ENCODE measurements around the gene SPRR5. TPM values are rescaled to one million over a fixed set of nuclear protein-coding genes. Genes with fewer than 3 reads are reported as not detected.

SPRR5 gene
- total and polyA plus RNA-seq, 9 donors, result not detected

DNA sequence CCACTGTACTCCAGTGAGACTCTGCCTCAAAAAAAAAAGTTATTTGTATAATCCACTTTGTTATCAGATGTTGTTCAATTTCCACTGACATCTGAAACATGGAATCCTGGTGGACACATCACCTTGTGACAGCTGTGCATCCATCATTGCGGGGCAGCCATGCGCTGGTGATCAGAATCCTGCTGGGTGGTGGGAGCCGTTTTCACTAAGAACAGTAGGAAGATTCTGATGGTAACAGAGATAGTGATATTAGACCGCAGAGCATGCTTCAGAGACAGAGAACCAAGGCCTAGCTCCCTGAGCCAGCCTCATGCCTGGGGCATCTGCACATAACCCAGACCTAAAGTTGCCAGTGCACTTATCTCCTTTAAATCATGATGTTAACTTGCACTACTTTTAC is 51.5 kb downstream of the SPRR5 start:
- H3K4me1 ChIP-seq (ENCODE audit: control insufficient read depth, insufficient read depth, low read length), result no peaks in the 10 kb centered on the region
- H3K27ac ChIP-seq (ENCODE audit: low read length), result no peak overlapping the region
- H3K36me3 ChIP-seq (ENCODE audit: control insufficient read depth, insufficient read depth, low read length), result no peaks in the 10 kb centered on the region
- DNase-seq, result no peak
- no peak overlapping the region for H3K4me3 ChIP-seq (ENCODE audit: low read length)
- no peaks in the 10 kb centered on the region for H3K27me3 ChIP-seq (ENCODE audit: control insufficient read depth, insufficient read depth, low read length)
- 100% methylated on average over 1 of the region's 4 CpGs for WGBS (ENCODE audit: insufficient coverage)
- peaks cover 3% of the 10 kb centered on the region for H3K9me3 ChIP-seq (replicated peaks; ENCODE audit: control insufficient read depth, low read depth, low read length)

Other genes starting within 250 kb of the SPRR5 start
- gene LCE2A, start 248.9 kb upstream of the SPRR5 start, total RNA-seq, result not detected
- not detected for gene LCE2A, start 248.9 kb upstream of the SPRR5 start, polyA plus RNA-seq (ENCODE audit: insufficient read depth in 1 of 8, insufficient read length in 8 of 8, low replicate concordance in 1 of 8)
- gene LCE4A, start 239.0 kb upstream of the SPRR5 start, total RNA-seq, result not detected
- gene LCE4A, start 239.0 kb upstream of the SPRR5 start, polyA plus RNA-seq (ENCODE audit: insufficient read depth in 1 of 8, insufficient read length in 8 of 8, low replicate concordance in 1 of 8), result not detected
- not detected for gene KPRP, start 189.2 kb upstream of the SPRR5 start, total RNA-seq
- not detected for gene KPRP, start 189.2 kb upstream of the SPRR5 start, polyA plus RNA-seq (ENCODE audit: insufficient read depth in 1 of 8, insufficient read length in 8 of 8, low replicate concordance in 1 of 8)
- not detected for gene LCE1F, start 172.1 kb upstream of the SPRR5 start, total RNA-seq
- gene LCE1F, start 172.1 kb upstream of the SPRR5 start, polyA plus RNA-seq (ENCODE audit: insufficient read depth in 1 of 8, insufficient read length in 8 of 8, low replicate concordance in 1 of 8), result not detected
- not detected for gene LCE1E, start 160.9 kb upstream of the SPRR5 start, total RNA-seq
- gene LCE1E, start 160.9 kb upstream of the SPRR5 start, polyA plus RNA-seq (ENCODE audit: insufficient read depth in 1 of 8, insufficient read length in 8 of 8, low replicate concordance in 1 of 8), result not detected
- gene LCE1D, start 150.5 kb upstream of the SPRR5 start, total RNA-seq, result not detected
- not detected for gene LCE1D, start 150.5 kb upstream of the SPRR5 start, polyA plus RNA-seq (ENCODE audit: insufficient read depth in 1 of 8, insufficient read length in 8 of 8, low replicate concordance in 1 of 8)
- not detected for gene LCE1C, start 140.6 kb upstream of the SPRR5 start, total RNA-seq
- gene LCE1C, start 140.6 kb upstream of the SPRR5 start, polyA plus RNA-seq (ENCODE audit: insufficient read depth in 1 of 8, insufficient read length in 8 of 8, low replicate concordance in 1 of 8), result not detected
- gene LCE1B, start 135.2 kb upstream of the SPRR5 start, total RNA-seq, result not detected
- not detected for gene LCE1B, start 135.2 kb upstream of the SPRR5 start, polyA plus RNA-seq (ENCODE audit: insufficient read depth in 1 of 8, insufficient read length in 8 of 8, low replicate concordance in 1 of 8)
- not detected for gene LCE1A, start 119.7 kb upstream of the SPRR5 start, total RNA-seq
- not detected for gene LCE1A, start 119.7 kb upstream of the SPRR5 start, polyA plus RNA-seq (ENCODE audit: insufficient read depth in 1 of 8, insufficient read length in 8 of 8, low replicate concordance in 1 of 8)
- gene LCE6A, start 104.3 kb upstream of the SPRR5 start, total RNA-seq, result not detected
- not detected for gene LCE6A, start 104.3 kb upstream of the SPRR5 start, polyA plus RNA-seq (ENCODE audit: insufficient read depth in 1 of 8, insufficient read length in 8 of 8, low replicate concordance in 1 of 8)
- not detected for gene LCE7A, start 87.2 kb upstream of the SPRR5 start, total RNA-seq
- gene LCE7A, start 87.2 kb upstream of the SPRR5 start, polyA plus RNA-seq (ENCODE audit: insufficient read depth in 1 of 8, insufficient read length in 8 of 8, low replicate concordance in 1 of 8), result not detected
- not detected for gene SMCP, start 68.9 kb upstream of the SPRR5 start, total RNA-seq
- not detected for gene SMCP, start 68.9 kb upstream of the SPRR5 start, polyA plus RNA-seq (ENCODE audit: insufficient read depth in 1 of 8, insufficient read length in 8 of 8, low replicate concordance in 1 of 8)
- not detected for gene IVL, start 38.7 kb upstream of the SPRR5 start, total RNA-seq
- 1 to 10 TPM in 1 of 8 donors, under 1 TPM in 3, not detected in 4; 0.11 to 8.1 (median 0.32) TPM for gene IVL, start 38.7 kb upstream of the SPRR5 start, polyA plus RNA-seq (ENCODE audit: insufficient read depth in 1 of 8, insufficient read length in 8 of 8, low replicate concordance in 1 of 8)
- not detected for gene SPRR4, start 23.4 kb downstream of the SPRR5 start, total RNA-seq
- gene SPRR4, start 23.4 kb downstream of the SPRR5 start, polyA plus RNA-seq (ENCODE audit: insufficient read depth in 1 of 8, insufficient read length in 8 of 8, low replicate concordance in 1 of 8), result not detected
- gene SPRR1A, start 36.9 kb downstream of the SPRR5 start, total RNA-seq, result not detected
- not detected for gene SPRR1A, start 36.9 kb downstream of the SPRR5 start, polyA plus RNA-seq (ENCODE audit: insufficient read depth in 1 of 8, insufficient read length in 8 of 8, low replicate concordance in 1 of 8)
- gene SPRR3, start 54.5 kb downstream of the SPRR5 start, total RNA-seq, result not detected
- gene SPRR3, start 54.5 kb downstream of the SPRR5 start, polyA plus RNA-seq (ENCODE audit: insufficient read depth in 1 of 8, insufficient read length in 8 of 8, low replicate concordance in 1 of 8), result 10 to 100 TPM in 1 of 8 donors, 1 to 10 TPM in 1, under 1 TPM in 2, not detected in 4; 0.18 to 38.9 (median 0.90) TPM
- gene SPRR1B, start 84.0 kb downstream of the SPRR5 start, total RNA-seq, result not detected
- 1 to 10 TPM in 1 of 8 donors, under 1 TPM in 1, not detected in 6; 0.73 to 2.8 TPM for gene SPRR1B, start 84.0 kb downstream of the SPRR5 start, polyA plus RNA-seq (ENCODE audit: insufficient read depth in 1 of 8, insufficient read length in 8 of 8, low replicate concordance in 1 of 8)
- gene SPRR2D, start 93.9 kb downstream of the SPRR5 start, total RNA-seq, result not detected
- not detected for gene SPRR2D, start 93.9 kb downstream of the SPRR5 start, polyA plus RNA-seq (ENCODE audit: insufficient read depth in 1 of 8, insufficient read length in 8 of 8, low replicate concordance in 1 of 8)
- not detected for gene SPRR2A, start 110.3 kb downstream of the SPRR5 start, total RNA-seq
- gene SPRR2A, start 110.3 kb downstream of the SPRR5 start, polyA plus RNA-seq (ENCODE audit: insufficient read depth in 1 of 8, insufficient read length in 8 of 8, low replicate concordance in 1 of 8), result not detected
- gene SPRR2B, start 124.4 kb downstream of the SPRR5 start, total RNA-seq, result not detected
- under 1 TPM in 1 of 8 donors, not detected in 7; 0.50 TPM for gene SPRR2B, start 124.4 kb downstream of the SPRR5 start, polyA plus RNA-seq (ENCODE audit: insufficient read depth in 1 of 8, insufficient read length in 8 of 8, low replicate concordance in 1 of 8)
- not detected for gene SPRR2E, start 147.3 kb downstream of the SPRR5 start, total RNA-seq
- not detected for gene SPRR2E, start 147.3 kb downstream of the SPRR5 start, polyA plus RNA-seq (ENCODE audit: insufficient read depth in 1 of 8, insufficient read length in 8 of 8, low replicate concordance in 1 of 8)
- gene SPRR2F, start 166.3 kb downstream of the SPRR5 start, total RNA-seq, result not detected
- gene SPRR2F, start 166.3 kb downstream of the SPRR5 start, polyA plus RNA-seq (ENCODE audit: insufficient read depth in 1 of 8, insufficient read length in 8 of 8, low replicate concordance in 1 of 8), result under 1 TPM in 1 of 8 donors, not detected in 7; 0.28 TPM
- not detected for gene SPRR2G, start 203.7 kb downstream of the SPRR5 start, total RNA-seq
- gene SPRR2G, start 203.7 kb downstream of the SPRR5 start, polyA plus RNA-seq (ENCODE audit: insufficient read depth in 1 of 8, insufficient read length in 8 of 8, low replicate concordance in 1 of 8), result not detected

Data from muscle of leg (tissue), 11 donors.